ENCODE measurements around the gene BANF2. TPM values are rescaled to one million over a fixed set of nuclear protein-coding genes. Genes with fewer than 3 reads are reported as not detected.

The BANF2 gene
- total and polyA plus RNA-seq, 2 of the 13 experiments (the other 11 are each of a cell fraction or from before 2014, with no cell fraction given): 0.35 TPM; not detected in 1

DNA sequence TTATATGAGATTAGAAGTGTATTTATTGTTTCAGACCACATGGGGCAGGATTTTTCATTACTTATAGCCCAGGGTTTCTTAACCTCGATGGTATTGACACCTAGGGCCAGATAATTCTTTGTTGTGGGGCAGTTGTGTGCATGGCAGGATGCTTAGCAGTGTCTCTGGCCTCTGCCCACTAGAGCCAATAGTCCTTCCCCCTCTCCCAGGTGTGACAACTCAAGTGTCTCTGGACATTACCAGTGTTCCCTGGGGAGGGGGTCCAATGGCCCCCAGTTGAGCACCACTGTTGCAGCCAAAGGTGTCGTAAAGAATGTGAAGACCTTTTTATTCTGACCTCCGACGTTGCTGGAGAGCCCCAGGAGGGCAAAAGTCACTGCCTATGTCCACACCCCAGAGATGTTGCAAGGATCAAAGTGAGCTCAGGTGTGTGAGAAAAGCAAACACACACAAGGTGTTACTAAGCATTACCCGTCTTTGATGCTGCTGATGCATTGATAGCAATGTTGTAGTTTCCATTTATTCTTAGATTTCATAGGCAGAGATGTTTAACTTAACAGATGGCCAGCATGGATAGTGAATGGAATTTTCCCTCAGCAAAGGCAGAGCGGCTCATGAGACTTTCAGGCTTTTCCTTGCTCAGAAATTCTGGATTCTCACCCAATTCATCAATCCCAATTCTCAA, 22.2 kb downstream of the BANF2 start (continued):
- TF ChIP-seq, protein P1, sequence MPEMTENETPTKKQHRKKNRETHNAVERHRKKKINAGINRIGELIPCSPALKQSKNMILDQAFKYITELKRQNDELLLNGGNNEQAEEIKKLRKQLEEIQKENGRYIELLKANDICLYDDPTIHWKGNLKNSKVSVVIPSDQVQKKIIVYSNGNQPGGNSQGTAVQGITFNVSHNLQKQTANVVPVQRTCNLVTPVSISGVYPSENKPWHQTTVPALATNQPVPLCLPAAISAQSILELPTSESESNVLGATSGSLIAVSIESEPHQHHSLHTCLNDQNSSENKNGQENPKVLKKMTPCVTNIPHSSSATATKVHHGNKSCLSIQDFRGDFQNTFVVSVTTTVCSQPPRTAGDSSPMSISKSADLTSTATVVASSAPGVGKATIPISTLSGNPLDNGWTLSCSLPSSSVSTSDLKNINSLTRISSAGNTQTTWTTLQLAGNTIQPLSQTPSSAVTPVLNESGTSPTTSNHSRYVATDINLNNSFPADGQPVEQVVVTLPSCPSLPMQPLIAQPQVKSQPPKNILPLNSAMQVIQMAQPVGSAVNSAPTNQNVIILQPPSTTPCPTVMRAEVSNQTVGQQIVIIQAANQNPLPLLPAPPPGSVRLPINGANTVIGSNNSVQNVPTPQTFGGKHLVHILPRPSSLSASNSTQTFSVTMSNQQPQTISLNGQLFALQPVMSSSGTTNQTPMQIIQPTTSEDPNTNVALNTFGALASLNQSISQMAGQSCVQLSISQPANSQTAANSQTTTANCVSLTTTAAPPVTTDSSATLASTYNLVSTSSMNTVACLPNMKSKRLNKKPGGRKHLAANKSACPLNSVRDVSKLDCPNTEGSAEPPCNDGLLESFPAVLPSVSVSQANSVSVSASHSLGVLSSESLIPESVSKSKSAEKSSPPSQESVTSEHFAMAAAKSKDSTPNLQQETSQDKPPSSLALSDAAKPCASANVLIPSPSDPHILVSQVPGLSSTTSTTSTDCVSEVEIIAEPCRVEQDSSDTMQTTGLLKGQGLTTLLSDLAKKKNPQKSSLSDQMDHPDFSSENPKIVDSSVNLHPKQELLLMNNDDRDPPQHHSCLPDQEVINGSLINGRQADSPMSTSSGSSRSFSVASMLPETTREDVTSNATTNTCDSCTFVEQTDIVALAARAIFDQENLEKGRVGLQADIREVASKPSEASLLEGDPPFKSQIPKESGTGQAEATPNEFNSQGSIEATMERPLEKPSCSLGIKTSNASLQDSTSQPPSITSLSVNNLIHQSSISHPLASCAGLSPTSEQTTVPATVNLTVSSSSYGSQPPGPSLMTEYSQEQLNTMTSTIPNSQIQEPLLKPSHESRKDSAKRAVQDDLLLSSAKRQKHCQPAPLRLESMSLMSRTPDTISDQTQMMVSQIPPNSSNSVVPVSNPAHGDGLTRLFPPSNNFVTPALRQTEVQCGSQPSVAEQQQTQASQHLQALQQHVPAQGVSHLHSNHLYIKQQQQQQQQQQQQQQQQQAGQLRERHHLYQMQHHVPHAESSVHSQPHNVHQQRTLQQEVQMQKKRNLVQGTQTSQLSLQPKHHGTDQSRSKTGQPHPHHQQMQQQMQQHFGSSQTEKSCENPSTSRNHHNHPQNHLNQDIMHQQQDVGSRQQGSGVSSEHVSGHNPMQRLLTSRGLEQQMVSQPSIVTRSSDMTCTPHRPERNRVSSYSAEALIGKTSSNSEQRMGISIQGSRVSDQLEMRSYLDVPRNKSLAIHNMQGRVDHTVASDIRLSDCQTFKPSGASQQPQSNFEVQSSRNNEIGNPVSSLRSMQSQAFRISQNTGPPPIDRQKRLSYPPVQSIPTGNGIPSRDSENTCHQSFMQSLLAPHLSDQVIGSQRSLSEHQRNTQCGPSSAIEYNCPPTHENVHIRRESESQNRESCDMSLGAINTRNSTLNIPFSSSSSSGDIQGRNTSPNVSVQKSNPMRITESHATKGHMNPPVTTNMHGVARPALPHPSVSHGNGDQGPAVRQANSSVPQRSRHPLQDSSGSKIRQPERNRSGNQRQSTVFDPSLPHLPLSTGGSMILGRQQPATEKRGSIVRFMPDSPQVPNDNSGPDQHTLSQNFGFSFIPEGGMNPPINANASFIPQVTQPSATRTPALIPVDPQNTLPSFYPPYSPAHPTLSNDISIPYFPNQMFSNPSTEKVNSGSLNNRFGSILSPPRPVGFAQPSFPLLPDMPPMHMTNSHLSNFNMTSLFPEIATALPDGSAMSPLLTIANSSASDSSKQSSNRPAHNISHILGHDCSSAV (CRISPR knock-in tag; IDR thresholded peaks at IDR 0.05; ENCODE audit: borderline replicate concordance): no peak
- TF ChIP-seq ZNF260 (CRISPR knock-in tag; IDR thresholded peaks at IDR 0.05; ENCODE audit: borderline replicate concordance, low read depth) (no peak), PTBP1 (IDR thresholded peaks at IDR 0.05; ENCODE audit: low read depth, low read length, poor library complexity, severe bottlenecking) (no peak), ZNF547 (CRISPR knock-in tag; IDR thresholded peaks at IDR 0.05) (no peak; the same call in 1 of the 2 replicates), PRPF4 (IDR thresholded peaks at IDR 0.05; ENCODE audit: low read depth, low read length, poor library complexity, severe bottlenecking) (no peak), ZNF660 (CRISPR knock-in tag; IDR thresholded peaks at IDR 0.05; ENCODE audit: borderline replicate concordance, low read depth) (no peak), ZNF431 (CRISPR knock-in tag; IDR thresholded peaks at IDR 0.05; ENCODE audit: borderline replicate concordance, low read depth) (peak; percentile 85; the same call in 1 of the 2 replicates), ZNF34 (CRISPR knock-in tag; IDR thresholded peaks at IDR 0.05; ENCODE audit: borderline replicate concordance) (no peak), ZNF224 (CRISPR knock-in tag; IDR thresholded peaks at IDR 0.05) (no peak), ZBTB21 (CRISPR knock-in tag; IDR thresholded peaks at IDR 0.05) (peak; percentile 85), GZF1 (CRISPR knock-in tag; IDR thresholded peaks at IDR 0.05) (0 out of 2 replicates have a peak, but pooled peaks have one; percentile 78), ZSCAN12 (CRISPR knock-in tag; IDR thresholded peaks at IDR 0.05) (no peak), ZSCAN30 (CRISPR knock-in tag; IDR thresholded peaks at IDR 0.05) (no peak), FOXK1 (CRISPR knock-in tag; IDR thresholded peaks at IDR 0.05; ENCODE audit: borderline replicate concordance, low read depth) (peak; percentile 99; the same call in 1 of the 2 replicates), NR2F2 (IDR thresholded peaks at IDR 0.05; ENCODE audit: borderline replicate concordance, low read depth) (peak; percentile 100), MEIS2 (CRISPR knock-in tag; IDR thresholded peaks at IDR 0.05) (peak; percentile 97), ZEB1 (IDR thresholded peaks at IDR 0.05; ENCODE audit: insufficient replicate concordance, low read depth) (peak; percentile 99), MEIS1 (CRISPR knock-in tag; IDR thresholded peaks at IDR 0.05; ENCODE audit: borderline replicate concordance) (peak; percentile 95)
- TF ChIP-seq, protein P2, sequence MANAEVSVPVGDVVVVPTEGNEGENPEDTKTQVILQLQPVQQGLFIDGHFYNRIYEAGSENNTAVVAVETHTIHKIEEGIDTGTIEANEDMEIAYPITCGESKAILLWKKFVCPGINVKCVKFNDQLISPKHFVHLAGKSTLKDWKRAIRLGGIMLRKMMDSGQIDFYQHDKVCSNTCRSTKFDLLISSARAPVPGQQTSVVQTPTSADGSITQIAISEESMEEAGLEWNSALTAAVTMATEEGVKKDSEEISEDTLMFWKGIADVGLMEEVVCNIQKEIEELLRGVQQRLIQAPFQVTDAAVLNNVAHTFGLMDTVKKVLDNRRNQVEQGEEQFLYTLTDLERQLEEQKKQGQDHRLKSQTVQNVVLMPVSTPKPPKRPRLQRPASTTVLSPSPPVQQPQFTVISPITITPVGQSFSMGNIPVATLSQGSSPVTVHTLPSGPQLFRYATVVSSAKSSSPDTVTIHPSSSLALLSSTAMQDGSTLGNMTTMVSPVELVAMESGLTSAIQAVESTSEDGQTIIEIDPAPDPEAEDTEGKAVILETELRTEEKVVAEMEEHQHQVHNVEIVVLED (CRISPR knock-in tag; IDR thresholded peaks at IDR 0.05; ENCODE audit: borderline replicate concordance): peak; percentile 38; the same call in 1 of the 2 replicates

Measured in HepG2 (cell line).